Fibroblast of pulmonary artery (primary cell): ENCODE results near the gene RNF214.

Source experiments
- DNase-seq: peaks from one replicate; pipeline ENCODE4 v3.0.0-alpha.2; 2010; ENCODE audit warnings: low read depth
- H3K4me3 ChIP-seq: replicated peaks from 2 replicates; pipeline ENCODE4 v1.5.1; 2011; ENCODE audit warnings: low read depth, mild to moderate bottlenecking, control low read depth, low read length, moderate library complexity
- TF ChIP-seq, protein P1 (sequence below): IDR thresholded peaks from 2 replicates; pipeline ENCODE4 v1.5.1; 2011; ENCODE audit warnings: mild to moderate bottlenecking, control low read depth, low read length, inconsistent platforms; ENCODE audit errors: missing control alignments

The RNF214 gene

GRCh38 chr11:117187799-117188481 is 44.5 kb upstream of the RNF214 start:
- DNase-seq, result no peak
- TF ChIP-seq, protein P1, sequence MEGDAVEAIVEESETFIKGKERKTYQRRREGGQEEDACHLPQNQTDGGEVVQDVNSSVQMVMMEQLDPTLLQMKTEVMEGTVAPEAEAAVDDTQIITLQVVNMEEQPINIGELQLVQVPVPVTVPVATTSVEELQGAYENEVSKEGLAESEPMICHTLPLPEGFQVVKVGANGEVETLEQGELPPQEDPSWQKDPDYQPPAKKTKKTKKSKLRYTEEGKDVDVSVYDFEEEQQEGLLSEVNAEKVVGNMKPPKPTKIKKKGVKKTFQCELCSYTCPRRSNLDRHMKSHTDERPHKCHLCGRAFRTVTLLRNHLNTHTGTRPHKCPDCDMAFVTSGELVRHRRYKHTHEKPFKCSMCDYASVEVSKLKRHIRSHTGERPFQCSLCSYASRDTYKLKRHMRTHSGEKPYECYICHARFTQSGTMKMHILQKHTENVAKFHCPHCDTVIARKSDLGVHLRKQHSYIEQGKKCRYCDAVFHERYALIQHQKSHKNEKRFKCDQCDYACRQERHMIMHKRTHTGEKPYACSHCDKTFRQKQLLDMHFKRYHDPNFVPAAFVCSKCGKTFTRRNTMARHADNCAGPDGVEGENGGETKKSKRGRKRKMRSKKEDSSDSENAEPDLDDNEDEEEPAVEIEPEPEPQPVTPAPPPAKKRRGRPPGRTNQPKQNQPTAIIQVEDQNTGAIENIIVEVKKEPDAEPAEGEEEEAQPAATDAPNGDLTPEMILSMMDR, result no peak
- no peak overlapping the region for H3K4me3 ChIP-seq

- DNase-seq, result no peak
- TF ChIP-seq, protein P1, result no peak
- no peak overlapping the region for H3K4me3 ChIP-seq
Measured at GRCh38 chr11:117188620-117189081, 43.8 kb upstream of the RNF214 start.

GRCh38 chr11:117189191-117189940 is 43.1 kb upstream of the RNF214 start:
- TF ChIP-seq, protein P1, result no peak
- H3K4me3 ChIP-seq, result no peak overlapping the region
- DNase-seq, result no peak

- no peak overlapping the region for H3K4me3 ChIP-seq
- TF ChIP-seq, protein P1, result no peak
- no peak for DNase-seq
Measured at GRCh38 chr11:117189941-117190544, 42.4 kb upstream of the RNF214 start.

GRCh38 chr11:117191680-117192400 is 40.6 kb upstream of the RNF214 start:
- DNase-seq, result no peak
- TF ChIP-seq, protein P1, result no peak
- H3K4me3 ChIP-seq, result no peak overlapping the region

DNA sequence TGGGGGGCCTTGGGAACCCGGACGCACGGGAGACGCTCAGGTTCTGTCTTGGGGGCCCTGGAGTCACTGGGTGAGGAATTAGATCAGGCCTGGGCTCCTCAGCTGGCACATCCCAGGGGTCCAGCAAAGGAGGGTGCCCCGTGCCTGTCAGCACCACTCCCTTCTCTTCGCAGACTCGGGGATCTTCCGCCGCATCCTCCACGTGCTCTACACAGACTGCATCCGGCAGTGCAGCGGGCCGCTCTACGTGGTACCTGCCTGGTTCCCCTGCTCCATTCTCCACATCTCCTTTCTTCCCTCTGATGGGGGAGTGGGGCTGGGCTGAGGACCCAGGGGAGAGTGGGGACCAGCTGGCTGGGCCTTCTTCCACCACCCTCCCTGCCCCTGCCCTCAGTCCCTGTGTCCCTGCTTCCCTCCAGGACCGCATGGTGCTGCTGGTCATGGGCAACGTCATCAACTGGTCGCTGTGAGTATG is 40.0 kb upstream of the RNF214 start:
- TF ChIP-seq, protein P1, result no peak
- H3K4me3 ChIP-seq, result no peak overlapping the region
- no peak for DNase-seq
